ENCODE results near the gene CRNKL1.

CRNKL1 gene

GRCh38 chr20:20089939-20090338 lies 37.7 kb upstream of the CRNKL1 start:
- Histone ChIP-seq H3K36me3 (ENCODE audit: low read length) (no peaks in the 10 kb centered on the region), H2AFZ (ENCODE audit: low read depth, low read length, severe bottlenecking) (no peak overlapping the region), H3K79me2 (ENCODE audit: insufficient read depth, low read length) (no peaks in the 10 kb centered on the region), H3K27ac (ENCODE audit: low read depth, low read length) (no peak overlapping the region), H3K4me3 (ENCODE audit: insufficient read depth, low read length, poor library complexity, severe bottlenecking) (no peak overlapping the region), H4K20me1 (ENCODE audit: low read depth, low read length) (no peaks in the 10 kb centered on the region), H3K9me3 (ENCODE audit: insufficient read depth, low read length) (no peaks in the 10 kb centered on the region), H3K27me3 (ENCODE audit: low read length) (no peaks in the 10 kb centered on the region), H3K9ac (ENCODE audit: low read length) (no peak overlapping the region), H3F3A (ENCODE audit: insufficient read depth) (no peaks in the 10 kb centered on the region), H3K4me2 (ENCODE audit: low read depth, low read length, poor library complexity, severe bottlenecking) (no peak overlapping the region), H3K9me2 (replicated peaks; ENCODE audit: insufficient read depth, low read length) (no peaks in the 10 kb centered on the region)
- no peak for TF ChIP-seq CTCF (IDR thresholded peaks at IDR 0.05; ENCODE audit: insufficient read depth, low read length, poor library complexity, severe bottlenecking)

GRCh38 chr20:20089018-20089417 lies 36.8 kb upstream of the CRNKL1 start:
- no peak overlapping the region for H3K4me2 ChIP-seq (ENCODE audit: low read depth, low read length, poor library complexity, severe bottlenecking)
- H3K9me3 ChIP-seq (ENCODE audit: insufficient read depth, low read length), result no peaks in the 10 kb centered on the region
- H3F3A ChIP-seq (ENCODE audit: insufficient read depth), result no peaks in the 10 kb centered on the region
- H3K36me3 ChIP-seq (ENCODE audit: low read length), result no peaks in the 10 kb centered on the region
- no peak overlapping the region for H3K9ac ChIP-seq (ENCODE audit: low read length)
- TF ChIP-seq EZH2phosphoT487 (conservative IDR thresholded peaks at IDR 0.05; ENCODE audit: low read length), result no peak
- TF ChIP-seq CTCF (IDR thresholded peaks at IDR 0.05; ENCODE audit: insufficient read depth, low read length, poor library complexity, severe bottlenecking), result no peak
- H2AFZ ChIP-seq (ENCODE audit: low read depth, low read length, severe bottlenecking), result no peak overlapping the region
- H3K9me2 ChIP-seq (replicated peaks; ENCODE audit: insufficient read depth, low read length), result no peaks in the 10 kb centered on the region
- no peaks in the 10 kb centered on the region for H3K27me3 ChIP-seq (ENCODE audit: low read length)
- no peak overlapping the region for H3K4me3 ChIP-seq (ENCODE audit: insufficient read depth, low read length, poor library complexity, severe bottlenecking)
- no peaks in the 10 kb centered on the region for H4K20me1 ChIP-seq (ENCODE audit: low read depth, low read length)
- no peaks in the 10 kb centered on the region for H3K79me2 ChIP-seq (ENCODE audit: insufficient read depth, low read length)
- no peak overlapping the region for H3K27ac ChIP-seq (ENCODE audit: low read depth, low read length)

GRCh38 chr20:20085812-20086211 lies 33.5 kb upstream of the CRNKL1 start:
- H3K9me3 ChIP-seq (ENCODE audit: insufficient read depth, low read length), result no peaks in the 10 kb centered on the region
- H3K27ac ChIP-seq (ENCODE audit: low read depth, low read length), result no peak overlapping the region
- H3K36me3 ChIP-seq (ENCODE audit: low read length), result no peaks in the 10 kb centered on the region
- H3K9ac ChIP-seq (ENCODE audit: low read length), result no peak overlapping the region
- TF ChIP-seq EZH2phosphoT487 (conservative IDR thresholded peaks at IDR 0.05; ENCODE audit: low read length), result no peak
- TF ChIP-seq CTCF (IDR thresholded peaks at IDR 0.05; ENCODE audit: insufficient read depth, low read length, poor library complexity, severe bottlenecking), result no peak
- H3K4me2 ChIP-seq (ENCODE audit: low read depth, low read length, poor library complexity, severe bottlenecking), result no peak overlapping the region
- H3K79me2 ChIP-seq (ENCODE audit: insufficient read depth, low read length), result no peaks in the 10 kb centered on the region
- no peaks in the 10 kb centered on the region for H3K9me2 ChIP-seq (replicated peaks; ENCODE audit: insufficient read depth, low read length)
- H2AFZ ChIP-seq (ENCODE audit: low read depth, low read length, severe bottlenecking), result no peak overlapping the region
- H3K27me3 ChIP-seq (ENCODE audit: low read length), result no peaks in the 10 kb centered on the region
- H3F3A ChIP-seq (ENCODE audit: insufficient read depth), result no peaks in the 10 kb centered on the region
- H4K20me1 ChIP-seq (ENCODE audit: low read depth, low read length), result no peaks in the 10 kb centered on the region
- no peak overlapping the region for H3K4me3 ChIP-seq (ENCODE audit: insufficient read depth, low read length, poor library complexity, severe bottlenecking)

- Histone ChIP-seq H3K79me2 (ENCODE audit: insufficient read depth, low read length) (no peaks in the 10 kb centered on the region), H3K4me3 (ENCODE audit: insufficient read depth, low read length, poor library complexity, severe bottlenecking) (no peak overlapping the region)
Measured at GRCh38 chr20:20085071-20085470, 32.8 kb upstream of the CRNKL1 start.

More at GRCh38 chr20:20085071-20085470, 32.8 kb upstream of the CRNKL1 start:
- Histone ChIP-seq H4K20me1 (ENCODE audit: low read depth, low read length) (no peaks in the 10 kb centered on the region), H3K9me3 (ENCODE audit: insufficient read depth, low read length) (no peaks in the 10 kb centered on the region), H3K36me3 (ENCODE audit: low read length) (no peaks in the 10 kb centered on the region), H3K27ac (ENCODE audit: low read depth, low read length) (no peak overlapping the region), H3F3A (ENCODE audit: insufficient read depth) (no peaks in the 10 kb centered on the region), H3K4me2 (ENCODE audit: low read depth, low read length, poor library complexity, severe bottlenecking) (no peak overlapping the region), H3K9ac (ENCODE audit: low read length) (no peak overlapping the region), H3K9me2 (replicated peaks; ENCODE audit: insufficient read depth, low read length) (no peaks in the 10 kb centered on the region), H3K27me3 (ENCODE audit: low read length) (no peaks in the 10 kb centered on the region), H2AFZ (ENCODE audit: low read depth, low read length, severe bottlenecking) (no peak overlapping the region)
- TF ChIP-seq EZH2phosphoT487 (conservative IDR thresholded peaks at IDR 0.05; ENCODE audit: low read length), result no peak
- TF ChIP-seq CTCF (IDR thresholded peaks at IDR 0.05; ENCODE audit: insufficient read depth, low read length, poor library complexity, severe bottlenecking), result no peak
